ENCODE measurements around the gene PITPNC1.
A peak's percentile ranks its signal among the peaks of the same experiment; 100 is the strongest.

PITPNC1 gene

GRCh38 chr17:67353929-67354574 is 23.0 kb upstream of the PITPNC1 start:
- no peak overlapping the region for H3K4me3 ChIP-seq (ENCODE audit: low read depth in 1 of 2, low read length in 2 of 2)
- H3K27me3 ChIP-seq (ENCODE audit: control insufficient read depth in 1 of 2, insufficient read depth in 2 of 2, low read length in 2 of 2): no peaks in the 10 kb centered on the region
- peaks cover 50% of the 10 kb centered on the region for H3K36me3 ChIP-seq (ENCODE audit: insufficient read depth, low read length)
- H3K9me3 ChIP-seq (ENCODE audit: low read length): no peaks in the 10 kb centered on the region
- H3K27ac ChIP-seq (ENCODE audit: low read depth, low read length): no peak overlapping the region
- H3K9ac ChIP-seq (ENCODE audit: low read length): no peak overlapping the region
- no peaks in the 10 kb centered on the region for H3K4me1 ChIP-seq (ENCODE audit: insufficient read depth, low read length)

DNA sequence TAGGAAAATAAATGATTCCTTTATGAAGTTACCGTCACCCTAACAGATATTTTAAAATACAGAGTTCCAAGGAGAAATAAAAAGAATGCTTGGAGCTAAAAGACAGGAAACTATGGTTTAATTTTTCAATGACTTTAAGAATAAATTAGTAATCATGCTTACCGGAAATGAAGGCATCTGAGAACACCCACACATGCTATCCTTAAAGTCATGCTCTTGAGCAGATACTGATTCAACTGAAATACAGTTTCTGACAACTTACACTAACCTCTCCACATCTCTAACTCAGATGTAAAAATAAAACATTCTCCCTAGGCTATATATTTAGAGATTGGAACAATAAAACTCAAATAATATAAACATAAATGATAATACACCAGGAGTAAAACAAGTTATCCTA is 18.5 kb upstream of the PITPNC1 start:
- no peaks in the 10 kb centered on the region for H3K9me3 ChIP-seq (ENCODE audit: low read length)
- no peak overlapping the region for H3K4me3 ChIP-seq (ENCODE audit: low read depth in 1 of 2, low read length in 2 of 2)
- H3K4me1 ChIP-seq (ENCODE audit: insufficient read depth, low read length): peaks cover 5% of the 10 kb centered on the region
- peaks cover 43% of the 10 kb centered on the region for H3K36me3 ChIP-seq (ENCODE audit: insufficient read depth, low read length)
- no peak overlapping the region for H3K9ac ChIP-seq (ENCODE audit: low read length)
- H3K27me3 ChIP-seq (ENCODE audit: control insufficient read depth in 1 of 2, insufficient read depth in 2 of 2, low read length in 2 of 2): no peaks in the 10 kb centered on the region
- no peak overlapping the region for H3K27ac ChIP-seq (ENCODE audit: low read depth, low read length)

- Histone ChIP-seq H3K27ac (ENCODE audit: low read depth, low read length) (no peak overlapping the region), H3K4me1 (ENCODE audit: insufficient read depth, low read length) (peaks cover 16% of the 10 kb centered on the region)
Measured at GRCh38 chr17:67359960-67360791, 16.9 kb upstream of the PITPNC1 start.

GRCh38 chr17:67360880-67361279 is 16.2 kb upstream of the PITPNC1 start:
- Histone ChIP-seq H3K27ac (ENCODE audit: low read depth, low read length) (no peak overlapping the region), H3K9ac (ENCODE audit: low read length) (no peak overlapping the region), H3K27me3 (ENCODE audit: control insufficient read depth in 1 of 2, insufficient read depth in 2 of 2, low read length in 2 of 2) (no peaks in the 10 kb centered on the region), H3K9me3 (ENCODE audit: low read length) (no peaks in the 10 kb centered on the region), H3K4me3 (ENCODE audit: low read depth in 1 of 2, low read length in 2 of 2) (no peak overlapping the region), H3K4me1 (ENCODE audit: insufficient read depth, low read length) (peaks cover 22% of the 10 kb centered on the region), H3K36me3 (ENCODE audit: insufficient read depth, low read length) (peaks cover 23% of the 10 kb centered on the region)

More at GRCh38 chr17:67359960-67360791, 16.9 kb upstream of the PITPNC1 start:
- no peak overlapping the region for H3K9ac ChIP-seq (ENCODE audit: low read length)
- no peak overlapping the region for H3K4me3 ChIP-seq (ENCODE audit: low read depth in 1 of 2, low read length in 2 of 2)
- H3K9me3 ChIP-seq (ENCODE audit: low read length): no peaks in the 10 kb centered on the region
- H3K27me3 ChIP-seq (ENCODE audit: control insufficient read depth in 1 of 2, insufficient read depth in 2 of 2, low read length in 2 of 2): no peaks in the 10 kb centered on the region
- H3K36me3 ChIP-seq (ENCODE audit: insufficient read depth, low read length): peaks cover 30% of the 10 kb centered on the region

DNA sequence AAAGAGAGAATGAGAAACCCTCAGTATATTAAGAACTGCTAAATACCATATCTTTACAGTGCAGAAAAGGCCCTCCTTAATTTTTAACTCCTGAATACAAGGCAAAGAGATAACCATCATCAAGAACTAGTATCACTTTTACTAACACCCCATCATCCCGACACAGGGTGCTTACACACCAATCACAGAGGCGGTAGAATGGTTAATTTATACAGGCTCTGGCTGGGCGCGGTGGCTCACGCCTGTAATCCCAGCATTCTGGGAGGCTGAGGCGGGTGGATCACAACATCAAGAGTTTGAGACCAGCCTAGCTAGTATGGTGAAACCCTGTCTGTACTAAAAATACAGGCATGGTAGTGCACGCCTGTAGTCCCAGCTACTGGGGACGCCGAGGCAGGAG is 14.9 kb upstream of the PITPNC1 start:
- Histone ChIP-seq H3K27ac (ENCODE audit: low read depth, low read length) (no peak overlapping the region), H3K36me3 (ENCODE audit: insufficient read depth, low read length) (peaks cover 16% of the 10 kb centered on the region), H3K9me3 (ENCODE audit: low read length) (no peaks in the 10 kb centered on the region), H3K9ac (ENCODE audit: low read length) (no peak overlapping the region), H3K4me1 (ENCODE audit: insufficient read depth, low read length) (peaks cover 22% of the 10 kb centered on the region), H3K4me3 (ENCODE audit: low read depth in 1 of 2, low read length in 2 of 2) (no peak overlapping the region), H3K27me3 (ENCODE audit: control insufficient read depth in 1 of 2, insufficient read depth in 2 of 2, low read length in 2 of 2) (no peaks in the 10 kb centered on the region)

GRCh38 chr17:67364847-67365737 is 12.0 kb upstream of the PITPNC1 start:
- Histone ChIP-seq H3K9ac (ENCODE audit: low read length) (peak overlapping the region; percentile 96), H3K4me3 (ENCODE audit: low read depth in 1 of 2, low read length in 2 of 2) (peak overlapping the region; percentile 87 to 99), H3K36me3 (ENCODE audit: insufficient read depth, low read length) (peaks cover 13% of the 10 kb centered on the region), H3K9me3 (ENCODE audit: low read length) (no peaks in the 10 kb centered on the region), H3K27me3 (ENCODE audit: control insufficient read depth in 1 of 2, insufficient read depth in 2 of 2, low read length in 2 of 2) (no peaks in the 10 kb centered on the region), H3K27ac (ENCODE audit: low read depth, low read length) (peak overlapping the region; percentile 96), H3K4me1 (ENCODE audit: insufficient read depth, low read length) (peaks cover 18% of the 10 kb centered on the region)

DNA sequence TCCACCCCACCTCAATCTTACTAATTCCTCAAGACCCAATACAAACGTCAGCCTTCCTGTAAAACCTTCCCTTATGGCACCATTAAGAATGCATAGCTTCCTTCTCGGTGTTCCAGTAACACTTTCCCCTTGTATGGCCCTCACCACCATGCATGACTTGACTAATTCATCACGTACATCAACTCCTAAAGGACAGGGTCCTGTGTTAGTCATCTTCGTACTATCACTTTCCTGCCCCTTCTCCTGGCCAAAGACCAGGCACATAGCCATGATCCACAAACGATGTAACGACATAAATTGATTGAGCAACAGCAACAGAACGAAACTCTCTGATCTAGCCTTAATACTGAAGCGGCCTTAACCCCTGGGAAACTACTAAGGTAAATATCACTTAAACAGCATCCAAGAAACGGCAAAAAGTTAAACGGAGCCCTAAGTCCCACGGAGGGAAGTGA is 11.3 kb upstream of the PITPNC1 start:
- Histone ChIP-seq H3K36me3 (ENCODE audit: insufficient read depth, low read length) (peaks cover 7% of the 10 kb centered on the region), H3K9ac (ENCODE audit: low read length) (peak overlapping the region; percentile 96), H3K4me1 (ENCODE audit: insufficient read depth, low read length) (peaks cover 17% of the 10 kb centered on the region), H3K27ac (ENCODE audit: low read depth, low read length) (peak overlapping the region; percentile 96), H3K4me3 (ENCODE audit: low read depth in 1 of 2, low read length in 2 of 2) (peak overlapping the region; percentile 87 to 99), H3K27me3 (ENCODE audit: control insufficient read depth in 1 of 2, insufficient read depth in 2 of 2, low read length in 2 of 2) (no peaks in the 10 kb centered on the region), H3K9me3 (ENCODE audit: low read length) (no peaks in the 10 kb centered on the region)

GRCh38 chr17:67366193-67367157 is 10.6 kb upstream of the PITPNC1 start, which contains the start of gene PSMD12:
Gene PSMD12 (minus strand): TSS chr17:67366577. CDS start chr17:67366519, 58 bp downstream.
- Histone ChIP-seq H3K9me3 (ENCODE audit: low read length) (no peaks in the 10 kb centered on the region), H3K9ac (ENCODE audit: low read length) (peak within 1 kb of the TSS; percentile 96), H3K4me3 (ENCODE audit: low read depth in 1 of 2, low read length in 2 of 2) (peak within 1 kb of the TSS; percentile 87 to 99), H3K4me1 (ENCODE audit: insufficient read depth, low read length) (peaks cover 17% of the 10 kb centered on the region), H3K27ac (ENCODE audit: low read depth, low read length) (peak within 1 kb of the TSS; percentile 96), H3K27me3 (ENCODE audit: control insufficient read depth in 1 of 2, insufficient read depth in 2 of 2, low read length in 2 of 2) (no peaks in the 10 kb centered on the region), H3K36me3 (ENCODE audit: insufficient read depth, low read length) (no peaks in the 10 kb centered on the region)

- H3K4me1 ChIP-seq (ENCODE audit: insufficient read depth, low read length): peaks cover 10% of the 10 kb centered on the region
- H3K4me3 ChIP-seq (ENCODE audit: low read depth in 1 of 2, low read length in 2 of 2): no peak overlapping the region
- H3K27me3 ChIP-seq (ENCODE audit: control insufficient read depth in 1 of 2, insufficient read depth in 2 of 2, low read length in 2 of 2): no peaks in the 10 kb centered on the region
- no peak overlapping the region for H3K9ac ChIP-seq (ENCODE audit: low read length)
- H3K27ac ChIP-seq (ENCODE audit: low read depth, low read length): no peak overlapping the region
- H3K9me3 ChIP-seq (ENCODE audit: low read length): no peaks in the 10 kb centered on the region
- no peaks in the 10 kb centered on the region for H3K36me3 ChIP-seq (ENCODE audit: insufficient read depth, low read length)
Measured at GRCh38 chr17:67369676-67370075, 7.4 kb upstream of the PITPNC1 start.

DNA sequence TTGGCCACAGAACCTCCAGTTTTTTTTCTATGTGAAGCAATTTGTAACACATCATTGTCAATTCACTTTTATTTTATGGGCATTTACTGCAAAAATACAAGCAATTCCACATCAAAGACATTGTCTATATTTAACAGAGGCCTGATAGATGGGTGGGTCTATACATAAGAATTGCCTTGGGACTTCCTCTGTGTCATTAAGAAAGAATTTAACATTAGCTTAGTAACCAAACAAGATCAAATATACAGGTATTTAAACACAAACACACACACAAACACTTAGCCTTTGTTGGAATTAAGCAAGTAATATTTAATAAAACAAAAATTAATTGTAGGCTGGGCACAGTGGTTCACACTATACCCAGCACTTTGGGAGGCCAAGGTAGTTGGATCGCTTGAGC is 4.3 kb upstream of the PITPNC1 start:
- Histone ChIP-seq H3K4me1 (ENCODE audit: insufficient read depth, low read length) (peaks cover 3% of the 10 kb centered on the region), H3K36me3 (ENCODE audit: insufficient read depth, low read length) (no peaks in the 10 kb centered on the region), H3K27me3 (ENCODE audit: control insufficient read depth in 1 of 2, insufficient read depth in 2 of 2, low read length in 2 of 2) (no peaks in the 10 kb centered on the region), H3K9ac (ENCODE audit: low read length) (no peak overlapping the region), H3K27ac (ENCODE audit: low read depth, low read length) (no peak overlapping the region), H3K9me3 (ENCODE audit: low read length) (no peaks in the 10 kb centered on the region), H3K4me3 (ENCODE audit: low read depth in 1 of 2, low read length in 2 of 2) (no peak overlapping the region)

All from muscle layer of colon (tissue), 2 donors.